Neural crest cell (in vitro differentiated cells): Measurements from ENCODE around the gene PTPRR. TPM values are rescaled to one million over a fixed set of nuclear protein-coding genes. Genes with fewer than 3 reads are reported as not detected.

ENCODE experiments used
- DNase-seq: peaks from one replicate; pipeline ENCODE4 v3.0.0; 2021; ENCODE audit warnings: low read depth, mixed read lengths, low spot score
- H3K27ac Mint-ChIP-seq: one replicate; pipeline ENCODE4 v1.8.0; 2021; ENCODE audit warnings: mild to moderate bottlenecking, mixed read lengths; ENCODE audit not compliant: unreplicated experiment
- H3K27me3 Mint-ChIP-seq: 2 replicates; pipeline ENCODE4 v1.8.0; 2021; ENCODE audit warnings: low read depth, mild to moderate bottlenecking, mixed read lengths
- H3K36me3 Mint-ChIP-seq: 2 replicates; pipeline ENCODE4 v1.8.0; 2021; ENCODE audit warnings: low read depth, mild to moderate bottlenecking, mixed read lengths
- H3K4me1 Mint-ChIP-seq: 2 replicates; pipeline ENCODE4 v1.8.0; 2021; ENCODE audit warnings: mixed read lengths
- H3K4me3 Mint-ChIP-seq: one replicate; pipeline ENCODE4 v1.8.0; 2021; ENCODE audit warnings: mild to moderate bottlenecking, mixed read lengths
- H3K9me3 Mint-ChIP-seq: 2 replicates; pipeline ENCODE4 v1.8.0; 2021; ENCODE audit warnings: mixed read lengths
- CTCF ChIP-seq: fragments of 200-600 bp; sonication (generic); conservative IDR thresholded peaks from 2 replicates; pipeline ENCODE4 v1.5.0; 2021; ENCODE audit warnings: antibody characterized with exemption, mild to moderate bottlenecking
- total RNA-seq: library from RNA; stranded (reverse); gene quantifications from 2 replicates; pipeline ENCODE4 v1.2.1, GENCODE V29; 2021

Gene PTPRR
- total RNA-seq, 1 donor from 2014 or later: 0.61 TPM

- Mint-ChIP-seq H3K27ac (no peak overlapping the region), H3K4me3 (no peak overlapping the region), H3K9me3 (no peaks in the 10 kb centered on the region), H3K27me3 (no peaks in the 10 kb centered on the region), H3K4me1 (no peaks in the 10 kb centered on the region), H3K36me3 (no peaks in the 10 kb centered on the region)
- TF ChIP-seq CTCF: no peak
- DNase-seq: no peak
Measured at GRCh38 chr12:70835948-70836347, 84.6 kb downstream of the PTPRR start.

GRCh38 chr12:70831543-70831942 lies 89.0 kb downstream of the PTPRR start:
- Mint-ChIP-seq H3K4me1 (no peaks in the 10 kb centered on the region), H3K9me3 (no peaks in the 10 kb centered on the region), H3K36me3 (no peaks in the 10 kb centered on the region), H3K27ac (no peak overlapping the region), H3K4me3 (no peak overlapping the region), H3K27me3 (no peaks in the 10 kb centered on the region)
- DNase-seq: no peak
- TF ChIP-seq CTCF: no peak

GRCh38 chr12:70830221-70831061 lies 90.1 kb downstream of the PTPRR start:
- no peak for TF ChIP-seq CTCF
- no peak overlapping the region for H3K27ac Mint-ChIP-seq
- no peak for DNase-seq
- no peaks in the 10 kb centered on the region for H3K4me1 Mint-ChIP-seq
- H3K4me3 Mint-ChIP-seq: no peak overlapping the region
- H3K27me3 Mint-ChIP-seq: no peaks in the 10 kb centered on the region
- H3K9me3 Mint-ChIP-seq: no peaks in the 10 kb centered on the region
- H3K36me3 Mint-ChIP-seq: no peaks in the 10 kb centered on the region

GRCh38 chr12:70829070-70829469 lies 91.5 kb downstream of the PTPRR start:
- no peaks in the 10 kb centered on the region for H3K27me3 Mint-ChIP-seq
- DNase-seq: no peak
- no peaks in the 10 kb centered on the region for H3K9me3 Mint-ChIP-seq
- no peaks in the 10 kb centered on the region for H3K4me1 Mint-ChIP-seq
- H3K4me3 Mint-ChIP-seq: no peak overlapping the region
- H3K27ac Mint-ChIP-seq: no peak overlapping the region
- no peak for TF ChIP-seq CTCF
- H3K36me3 Mint-ChIP-seq: no peaks in the 10 kb centered on the region

- no peak for DNase-seq
- TF ChIP-seq CTCF: no peak
- Mint-ChIP-seq H3K4me3 (no peak overlapping the region), H3K36me3 (no peaks in the 10 kb centered on the region), H3K27me3 (no peaks in the 10 kb centered on the region), H3K27ac (no peak overlapping the region), H3K4me1 (no peaks in the 10 kb centered on the region), H3K9me3 (no peaks in the 10 kb centered on the region)
Measured at GRCh38 chr12:70828351-70828750, 92.2 kb downstream of the PTPRR start.
